SK-N-SH (cell line): ENCODE measurements around the gene PPIB. TPM values are rescaled to one million over a fixed set of nuclear protein-coding genes. Genes with fewer than 3 reads are reported as not detected.

Source experiments
- CTCF ChIA-PET: fragments of 300-600, 350-600 bp; formaldehyde crosslinking; extraction: SDS; loops from one replicate; lab custom pipeline; 2021; lab: Yijun Ruan, JAX
- POLR2A ChIA-PET: fragments of 350-600 bp; sonication (Branson Sonifier 250); formaldehyde crosslinking; extraction: SDS; loops from one replicate; lab custom pipeline; 2020; ENCODE audit warnings: antibody characterized with exemption, inconsistent platforms; lab: Yijun Ruan, JAX
- DNase-seq: peaks from one replicate; pipeline ENCODE4 v3.0.0; 2012
- H2AFZ ChIP-seq: fragments of 200-600 bp; sonication (generic); 2 replicates; pipeline ENCODE4 v1.8.1; 2016; ENCODE audit warnings: antibody characterized with exemption, mild to moderate bottlenecking, low read depth
- H3F3A ChIP-seq: fragments of 200-600 bp; sonication (generic); replicated peaks from 2 replicates; pipeline ENCODE3; 2016; ENCODE audit warnings: antibody characterized with exemption, mild to moderate bottlenecking; ENCODE audit not compliant: insufficient read depth
- H3K27ac ChIP-seq, 2 experiments: fragments of 200-500 bp in 1 of 2; fragments of 200-600 bp in 1 of 2; sonication (Bioruptor generic) in 1 of 2; sonication (generic), shearing (Covaris generic) in 1 of 2; 2 replicates each; pipeline versions ENCODE4 v1.5.1 to v1.6.1; 2014 to 2016; ENCODE audit warnings: low read depth in 2 of 2, inconsistent platforms in 1 of 2, low read length in 1 of 2, mild to moderate bottlenecking in 1 of 2, mixed read lengths in 1 of 2
- H3K27me3 ChIP-seq: fragments of 200-600 bp; sonication (generic), shearing (Covaris generic); 2 replicates; pipeline ENCODE4 v1.6.1; 2016; ENCODE audit warnings: mixed run types; ENCODE audit not compliant: insufficient read depth
- H3K36me3 ChIP-seq, 2 experiments: fragments of 200-500 bp in 1 of 2; fragments of 200-600 bp in 1 of 2; sonication (Bioruptor generic) in 1 of 2; sonication (generic) in 1 of 2; replicated peaks in 1 of 2; 2 replicates each; pipeline versions ENCODE3 to v1.5.1; 2014 to 2016; ENCODE audit warnings: low read length in 1 of 2, mild to moderate bottlenecking in 1 of 2; ENCODE audit not compliant: insufficient read depth in 2 of 2, control insufficient read depth in 1 of 2
- H3K4me1 ChIP-seq, 2 experiments: fragments of 200-500 bp in 1 of 2; fragments of 200-600 bp in 1 of 2; sonication (Bioruptor generic) in 1 of 2; sonication (generic), shearing (Covaris generic) in 1 of 2; 2 replicates each; pipeline versions ENCODE4 v1.5.1 to v1.6.1; 2014 to 2016; ENCODE audit warnings: low read depth in 1 of 2, low read length in 1 of 2, mixed run types in 1 of 2; ENCODE audit not compliant: insufficient read depth in 2 of 2, control insufficient read depth in 1 of 2
- H3K4me2 ChIP-seq: fragments of 200-600 bp; sonication (generic), shearing (Covaris generic); 2 replicates; pipeline ENCODE4 v1.6.1; 2017; ENCODE audit warnings: mixed run types
- H3K4me3 ChIP-seq, 2 experiments: fragments of 200-500 bp in 1 of 2; fragments of 200-600 bp in 1 of 2; sonication (Bioruptor generic) in 1 of 2; sonication (generic), shearing (Covaris generic) in 1 of 2; 2 replicates each; pipeline versions ENCODE4 v1.5.1 to v1.8.1; 2014 to 2016; ENCODE audit warnings: low read depth in 2 of 2, inconsistent platforms in 1 of 2, low read length in 1 of 2, mild to moderate bottlenecking in 1 of 2, mixed read lengths in 1 of 2, moderate library complexity in 1 of 2
- H3K79me2 ChIP-seq: fragments of 200-600 bp; sonication (generic); 2 replicates; pipeline ENCODE4 v1.8.1; 2017; ENCODE audit warnings: mild to moderate bottlenecking; ENCODE audit not compliant: insufficient read depth
- H3K9ac ChIP-seq: fragments of 200-600 bp; sonication (generic); 2 replicates; pipeline ENCODE4 v1.6.1; 2017; ENCODE audit warnings: mixed run types
- H3K9me2 ChIP-seq: fragments of 200-600 bp; sonication (generic); 2 replicates; pipeline ENCODE4 v1.6.1; 2017; ENCODE audit warnings: mixed run types
- H3K9me3 ChIP-seq: fragments of 200-600 bp; sonication (generic); 2 replicates; pipeline ENCODE4 v1.6.1; 2017; ENCODE audit warnings: mixed run types, mild to moderate bottlenecking, moderate library complexity
- H4K20me1 ChIP-seq: fragments of 200-600 bp; sonication (generic); 2 replicates; pipeline ENCODE4 v1.6.1; 2017; ENCODE audit warnings: mild to moderate bottlenecking, mixed run types; ENCODE audit not compliant: insufficient read depth
- ELF1 ChIP-seq: IDR thresholded peaks from 2 replicates; pipeline ENCODE4 v1.4.0; 2012
- EP300 ChIP-seq, 2 experiments: IDR thresholded peaks; 2 replicates each; pipeline versions ENCODE4 v1.4.0 to v1.6.1; 2012; ENCODE audit warnings: borderline replicate concordance in 1 of 2, low read depth in 1 of 2, low read length in 1 of 2
- EZH2phosphoT487 ChIP-seq: fragments of 200-600 bp; sonication (generic); IDR thresholded peaks from 2 replicates; pipeline ENCODE4 v1.6.1; 2017; ENCODE audit warnings: low read depth, mixed run types, mild to moderate bottlenecking, antibody characterized with exemption, moderate library complexity, borderline replicate concordance
- FOXM1 ChIP-seq: IDR thresholded peaks from 2 replicates; pipeline ENCODE4 v1.4.0; 2012; ENCODE audit warnings: low read depth, mild to moderate bottlenecking
- GABPA ChIP-seq: IDR thresholded peaks from 2 replicates; pipeline ENCODE4 v1.4.0; 2012; ENCODE audit warnings: low read depth, mild to moderate bottlenecking
- JUND ChIP-seq: IDR thresholded peaks from 2 replicates; pipeline ENCODE4 v1.4.0; 2012
- MAX ChIP-seq: IDR thresholded peaks from 2 replicates; pipeline ENCODE4 v1.4.0; 2012; ENCODE audit warnings: low read depth
- MEF2A ChIP-seq: IDR thresholded peaks from 2 replicates; pipeline ENCODE4 v1.4.0; 2012; ENCODE audit warnings: low read depth, borderline replicate concordance
- MXI1 ChIP-seq: IDR thresholded peaks from 2 replicates; pipeline ENCODE4 v1.6.1; 2012; ENCODE audit warnings: mild to moderate bottlenecking, low read depth, low read length, improper control_type of control experiment
- NFIC ChIP-seq: IDR thresholded peaks from 2 replicates; pipeline ENCODE4 v1.4.0; 2012; ENCODE audit warnings: borderline replicate concordance
- POLR2AphosphoS5 ChIP-seq: IDR thresholded peaks from 2 replicates; pipeline ENCODE4 v1.6.1; 2012; ENCODE audit warnings: low read depth, low read length
- RAD21 ChIP-seq: IDR thresholded peaks from 2 replicates; pipeline ENCODE4 v1.6.1; 2012; ENCODE audit warnings: mild to moderate bottlenecking, low read length
- REST ChIP-seq: IDR thresholded peaks from 2 replicates; pipeline ENCODE4 v1.6.1; 2012; ENCODE audit warnings: mild to moderate bottlenecking, low read depth, low read length, moderate library complexity
- RFX5 ChIP-seq: IDR thresholded peaks from 2 replicates; pipeline ENCODE4 v1.6.1; 2012; ENCODE audit warnings: mild to moderate bottlenecking, improper control_type of control experiment, low read length
- RXRA ChIP-seq: IDR thresholded peaks from 2 replicates; pipeline ENCODE4 v1.4.0; 2012; ENCODE audit warnings: low read depth, mild to moderate bottlenecking, borderline replicate concordance
- SIN3A ChIP-seq: IDR thresholded peaks from 2 replicates; pipeline ENCODE4 v1.6.1; 2012; ENCODE audit warnings: low read depth, mild to moderate bottlenecking, low read length, moderate library complexity, borderline replicate concordance
- SMC3 ChIP-seq: IDR thresholded peaks from 2 replicates; pipeline ENCODE4 v1.6.1; 2012; ENCODE audit warnings: low read depth, low read length, improper control_type of control experiment
- TAF1 ChIP-seq: IDR thresholded peaks from 2 replicates; pipeline ENCODE4 v1.6.1; 2012; ENCODE audit warnings: low read depth, mild to moderate bottlenecking, low read length, moderate library complexity, borderline replicate concordance
- TCF12 ChIP-seq: IDR thresholded peaks from 2 replicates; pipeline ENCODE4 v1.4.0; 2012
- TEAD4 ChIP-seq: IDR thresholded peaks from 2 replicates; pipeline ENCODE4 v1.4.0; 2012; ENCODE audit warnings: mild to moderate bottlenecking, borderline replicate concordance; ENCODE audit not compliant: insufficient read depth
- USF1 ChIP-seq: IDR thresholded peaks from 2 replicates; pipeline ENCODE4 v1.4.0; 2012; ENCODE audit warnings: low read depth, borderline replicate concordance
- USF2 ChIP-seq: fragments of 150-350 bp; IDR thresholded peaks from 2 replicates; pipeline ENCODE4 v1.6.1; 2017; ENCODE audit warnings: antibody characterized with exemption, low read length, low read depth, borderline replicate concordance
- YY1 ChIP-seq: IDR thresholded peaks from 2 replicates; pipeline ENCODE4 v1.4.0; 2012; ENCODE audit warnings: low read depth, mild to moderate bottlenecking
- WGBS: methylation state at CpG from one replicate; pipeline ENCODE4 v1.1.6; 2017; ENCODE audit warnings: low lambda C conversion rate; 5-methylcytosine and 5-hydroxymethylcytosine counted together
- polyA plus RNA-seq, 3 experiments: library from polyadenylated mRNA; depleted of rRNA; stranded (reverse); fragments of >200 nt; gene quantifications; 2 replicates each; pipeline ENCODE4 v1.2.3, GENCODE V29; 2012

Gene PPIB
- polyA plus RNA-seq, 1 of the 3 experiments (the other 2 are of a cell fraction) = 1,379 TPM

- Histone ChIP-seq H3F3A (no peaks in the 10 kb centered on the region), H3K27ac (no peak overlapping the region), H3K36me3 (peaks cover 69 to 73% of the 10 kb centered on the region in 2 experiments), H3K79me2 (no peaks in the 10 kb centered on the region), H3K9me2 (no peaks in the 10 kb centered on the region), H3K4me3 (no peak overlapping the region), H3K27me3 (no peaks in the 10 kb centered on the region), H2AFZ (no peak overlapping the region), H3K4me2 (no peak overlapping the region), H3K9ac (no peak overlapping the region), H3K4me1 (no peaks in the 10 kb centered on the region), H4K20me1 (no peaks in the 10 kb centered on the region), H3K9me3 (no peaks in the 10 kb centered on the region)
- WGBS = 83% methylated on average over 3 of the region's 3 CpGs
- CTCF ChIA-PET = interaction anchor here (2.1 kb wide), 1 partner anchor 31 kb away, joined by 9 read pairs; no protein-coding TSS in a partner anchor
- POLR2A ChIA-PET = no interaction called here
- TF ChIP-seq SIN3A (no peak), MXI1 (no peak), ELF1 (no peak), RXRA (no peak), MAX (no peak), RAD21 (no peak), EP300 (IDR thresholded peaks at IDR 0.05; ENCODE audit: borderline replicate concordance in 1 of 2, low read depth in 1 of 2, low read length in 1 of 2) (no peak), TCF12 (no peak), RFX5 (no peak), NFIC (no peak), SMC3 (no peak), MEF2A (no peak)
- no peak for DNase-seq
Observed at GRCh38 chr15:64122936-64123351, 39.9 kb downstream of the PPIB start.

GRCh38 chr15:64122444-64122843 is 40.4 kb downstream of the PPIB start:
- Histone ChIP-seq H3K9ac (no peak overlapping the region), H4K20me1 (no peaks in the 10 kb centered on the region), H3K36me3 (peaks cover 66 to 73% of the 10 kb centered on the region in 2 experiments), H3K9me3 (no peaks in the 10 kb centered on the region), H3K4me3 (no peak overlapping the region), H3K4me1 (no peaks in the 10 kb centered on the region), H3K79me2 (no peaks in the 10 kb centered on the region), H3F3A (no peaks in the 10 kb centered on the region), H3K4me2 (no peak overlapping the region), H3K27ac (no peak overlapping the region), H2AFZ (no peak overlapping the region), H3K27me3 (no peaks in the 10 kb centered on the region), H3K9me2 (no peaks in the 10 kb centered on the region)
- DNase-seq = no peak
- POLR2A ChIA-PET = no interaction called here
- 88% methylated on average over 1 of the region's 1 CpG for WGBS
- CTCF ChIA-PET = interaction anchor here (2.1 kb wide), 1 partner anchor 31 kb away, joined by 9 read pairs; no protein-coding TSS in a partner anchor
- TF ChIP-seq YY1 (no peak), RFX5 (no peak), MAX (no peak), POLR2AphosphoS5 (no peak), TEAD4 (no peak), EP300 (IDR thresholded peaks at IDR 0.05; ENCODE audit: borderline replicate concordance in 1 of 2, low read depth in 1 of 2, low read length in 1 of 2) (no peak), REST (no peak), RAD21 (no peak), FOXM1 (no peak), USF1 (no peak), JUND (no peak), USF2 (no peak), TAF1 (no peak), EZH2phosphoT487 (no peak), RXRA (no peak), GABPA (no peak)
